H1 (cell line): ENCODE data around the gene RNF212. TPM values are rescaled to one million over a fixed set of nuclear protein-coding genes. Genes with fewer than 3 reads are reported as not detected.
"Not testable (repeated sequence)": the region's sequence is repeated elsewhere in the genome, so short reads cannot be mapped to it uniquely, and the experiment has no call there.

Source experiments
- CTCF ChIA-PET: fragments of 300-600 bp; sonication (Branson Sonifier 250); formaldehyde crosslinking; loops from one replicate; lab custom pipeline; 2021; ENCODE audit not compliant: partially characterized antibody; lab: Charles Lee
- POLR2A ChIA-PET: fragments of 300-600 bp; sonication (Branson Sonifier 250); formaldehyde crosslinking; loops from one replicate; lab custom pipeline; 2021; ENCODE audit warnings: inconsistent platforms; ENCODE audit not compliant: partially characterized antibody; lab: Charles Lee
- DNase-seq, 2 experiments: peaks; one replicate each; pipeline versions ENCODE4 v3.0.0 to v3.0.0-alpha.2; 2010 to 2022; ENCODE audit warnings: low spot score in 2 of 2, low read depth in 1 of 2, mixed read lengths in 1 of 2
- FAIRE-seq: peaks from 2 replicates; lab custom pipeline; 2011; peaks lifted over from hg19 to GRCh38; lab: Jason Lieb, UNC
- H2AFZ ChIP-seq: 2 replicates; pipeline ENCODE4 v1.8.1; 2012; ENCODE audit warnings: low read length, inconsistent platforms
- H2AK5ac ChIP-seq: 2 replicates; pipeline ENCODE4 v1.6.1; 2013; ENCODE audit warnings: low read depth, low read length
- H2BK120ac ChIP-seq: replicated peaks from 2 replicates; pipeline ENCODE3; 2013; ENCODE audit warnings: low read depth, low read length, inconsistent platforms
- H2BK12ac ChIP-seq: 2 replicates; pipeline ENCODE4 v1.6.1; 2013; ENCODE audit warnings: low read depth, low read length
- H2BK15ac ChIP-seq: 2 replicates; pipeline ENCODE4 v1.6.1; 2013; ENCODE audit warnings: low read length
- H2BK20ac ChIP-seq: 2 replicates; pipeline ENCODE4 v1.6.1; 2013; ENCODE audit warnings: low read length
- H2BK5ac ChIP-seq: 2 replicates; pipeline ENCODE4 v1.6.1; 2013; ENCODE audit warnings: low read depth, low read length
- H3K14ac ChIP-seq: 2 replicates; pipeline ENCODE4 v1.6.1; 2013; ENCODE audit warnings: inconsistent platforms; ENCODE audit not compliant: insufficient read length
- H3K18ac ChIP-seq: 2 replicates; pipeline ENCODE4 v1.6.1; 2013; ENCODE audit warnings: low read length; ENCODE audit errors: extremely low read depth
- H3K23ac ChIP-seq: 2 replicates; pipeline ENCODE4 v1.6.1; 2013; ENCODE audit warnings: inconsistent platforms; ENCODE audit not compliant: insufficient read length
- H3K23me2 ChIP-seq: 2 replicates; pipeline ENCODE4 v1.6.1; 2013; ENCODE audit warnings: low read depth, low read length
- H3K27ac ChIP-seq: 2 replicates; pipeline ENCODE4 v1.6.1; 2011; ENCODE audit warnings: low read depth, low read length, inconsistent platforms
- H3K27me3 ChIP-seq, 4 experiments: replicated peaks in 1 of 4; 1 replicate in 1 of 4; 2 replicates in 3 of 4; pipeline versions ENCODE4 v1.6.1 to v1.8.1; 2011 to 2013; ENCODE audit warnings: low read length in 3 of 4, mild to moderate bottlenecking in 3 of 4, inconsistent platforms in 2 of 4, mixed read lengths in 2 of 4, moderate library complexity in 1 of 4; ENCODE audit not compliant: control insufficient read depth in 3 of 4, insufficient read depth in 3 of 4; ENCODE audit errors: extremely low read depth in 1 of 4
- H3K36me3 ChIP-seq, 4 experiments: 2 replicates each; pipeline versions ENCODE4 v1.6.1 to v1.8.1; 2011 to 2013; ENCODE audit warnings: mild to moderate bottlenecking in 4 of 4, low read length in 3 of 4, moderate library complexity in 2 of 4, control low read depth in 1 of 4, inconsistent platforms in 1 of 4; ENCODE audit not compliant: insufficient read depth in 4 of 4, control insufficient read depth in 2 of 4
- H3K4ac ChIP-seq: replicated peaks from 2 replicates; pipeline ENCODE3; 2013; ENCODE audit warnings: low read length, low read depth, mixed read lengths, inconsistent platforms; ENCODE audit not compliant: insufficient read length
- H3K4me1 ChIP-seq, 4 experiments: replicated peaks in 1 of 4; 1 replicate in 1 of 4; 2 replicates in 3 of 4; pipeline versions ENCODE4 v1.6.1 to v1.8.1; 2011 to 2013; ENCODE audit warnings: low read length in 3 of 4, inconsistent platforms in 2 of 4, mixed read lengths in 1 of 4; ENCODE audit not compliant: insufficient read depth in 4 of 4, control insufficient read depth in 3 of 4
- H3K4me2 ChIP-seq, 2 experiments: 2 replicates each; pipeline versions ENCODE4 v1.6.1 to v1.8.1; 2011 to 2013; ENCODE audit warnings: low read depth in 2 of 2, low read length in 2 of 2, control low read depth in 1 of 2, inconsistent platforms in 1 of 2, mild to moderate bottlenecking in 1 of 2; ENCODE audit not compliant: insufficient read depth in 1 of 2
- H3K4me3 ChIP-seq, 4 experiments: fragments of 200-600, 300-600 bp in 1 of 4; sonication (generic), shearing (Covaris generic), sonication (Bioruptor Twin) in 1 of 4; 2 replicates each; pipeline versions ENCODE4 v1.5.1 to v1.8.1; 2011 to 2016; ENCODE audit warnings: low read length in 4 of 4, low read depth in 3 of 4, control low read depth in 2 of 4, inconsistent platforms in 2 of 4, mild to moderate bottlenecking in 2 of 4, mixed read lengths in 1 of 4, moderate library complexity in 1 of 4; ENCODE audit not compliant: insufficient read depth in 2 of 4; ENCODE audit errors: extremely low read depth in 1 of 4
- H3K56ac ChIP-seq: replicated peaks from 2 replicates; pipeline ENCODE3; 2013; ENCODE audit warnings: low read depth, mild to moderate bottlenecking, mixed read lengths, low read length, inconsistent platforms; ENCODE audit not compliant: insufficient read length
- H3K79me1 ChIP-seq: 2 replicates; pipeline ENCODE4 v1.6.1; 2013; ENCODE audit warnings: low read depth, low read length, control low read depth
- H3K79me2 ChIP-seq, 2 experiments: 2 replicates each; pipeline versions ENCODE4 v1.6.1 to v1.8.1; 2012 to 2013; ENCODE audit warnings: low read length in 2 of 2, mild to moderate bottlenecking in 2 of 2, inconsistent platforms in 1 of 2; ENCODE audit not compliant: insufficient read depth in 2 of 2, control insufficient read depth in 1 of 2
- H3K9ac ChIP-seq, 4 experiments: replicated peaks in 1 of 4; 1 replicate in 1 of 4; 2 replicates in 3 of 4; pipeline versions ENCODE4 v1.6.1 to v1.8.1; 2011 to 2013; ENCODE audit warnings: low read depth in 3 of 4, low read length in 3 of 4, control low read depth in 2 of 4, mild to moderate bottlenecking in 2 of 4, moderate library complexity in 2 of 4, inconsistent platforms in 1 of 4; ENCODE audit errors: extremely low read depth in 1 of 4
- H3K9me3 ChIP-seq, 2 experiments: 2 replicates each; pipeline versions ENCODE4 v1.6.1 to v1.8.1; 2012 to 2013; ENCODE audit warnings: mild to moderate bottlenecking in 2 of 2, moderate library complexity in 2 of 2, control low read depth in 1 of 2, inconsistent platforms in 1 of 2, low read depth in 1 of 2, low read length in 1 of 2, mixed read lengths in 1 of 2; ENCODE audit not compliant: insufficient read depth in 2 of 2
- H4K20me1 ChIP-seq, 2 experiments: replicated peaks in 1 of 2; 2 replicates each; pipeline versions ENCODE3 to v1.8.1; 2011 to 2013; ENCODE audit warnings: inconsistent platforms in 2 of 2, low read length in 2 of 2, mild to moderate bottlenecking in 1 of 2; ENCODE audit not compliant: insufficient read depth in 2 of 2, control insufficient read depth in 1 of 2
- H4K5ac ChIP-seq: 2 replicates; pipeline ENCODE4 v1.6.1; 2013; ENCODE audit warnings: low read length, low read depth, mixed read lengths, inconsistent platforms; ENCODE audit not compliant: insufficient read length
- H4K8ac ChIP-seq: 2 replicates; pipeline ENCODE4 v1.8.0; 2013; ENCODE audit warnings: mild to moderate bottlenecking, moderate library complexity, low read length, inconsistent platforms; ENCODE audit not compliant: insufficient read depth; ENCODE audit errors: extremely low read depth
- H4K91ac ChIP-seq: replicated peaks from 2 replicates; pipeline ENCODE3; 2013; ENCODE audit warnings: low read length, mixed read lengths, inconsistent platforms; ENCODE audit not compliant: insufficient read length
- WGBS, 2 experiments: shearing (Covaris generic) in 1 of 2; methylation state at CpG; one replicate each; pipeline versions ENCODE4 v1.1.6 to v1.1.7; 2013 to 2015; ENCODE audit warnings: low lambda C conversion rate in 2 of 2, mixed read lengths in 2 of 2, inconsistent platforms in 1 of 2, low coverage in 1 of 2, missing lambda C conversion rate in 1 of 2; ENCODE audit not compliant: insufficient replicate concordance in 2 of 2, insufficient coverage in 1 of 2, insufficient read length in 1 of 2; ENCODE audit errors: extremely low coverage in 1 of 2, missing lambda C conversion rate in 1 of 2; 5-methylcytosine and 5-hydroxymethylcytosine counted together
- polyA plus RNA-seq, 7 experiments: library from polyadenylated mRNA; depleted of rRNA in 3 of 7; stranded (reverse) in 5 of 7; unstranded in 2 of 7; fragments of >200 nt in 5 of 7; fragments of 200-250 nt in 2 of 7; gene quantifications; 1 replicate in 5 of 7; 2 replicates in 1 of 7; 4 replicates in 1 of 7; pipeline versions ENCODE4 v1.2.1 to v1.2.3, GENCODE V29; 2011 to 2013; ENCODE audit warnings: missing spikeins in 2 of 7, mixed read lengths in 2 of 7
- total RNA-seq: library from RNA; stranded (reverse); fragmentation: NEBNext Ultra II Directional; extraction: Animal tissue kit (Norgen Biotek cat#: 25700); gene quantifications from 2 replicates; pipeline ENCODE4 v1.2.1, GENCODE V29; 2021

The RNF212 gene
- total and polyA plus RNA-seq, 2 of the 8 experiments (the other 6 are each of a cell fraction or from before 2014, with no cell fraction given), result 3.4 to 5.4 TPM

DNA sequence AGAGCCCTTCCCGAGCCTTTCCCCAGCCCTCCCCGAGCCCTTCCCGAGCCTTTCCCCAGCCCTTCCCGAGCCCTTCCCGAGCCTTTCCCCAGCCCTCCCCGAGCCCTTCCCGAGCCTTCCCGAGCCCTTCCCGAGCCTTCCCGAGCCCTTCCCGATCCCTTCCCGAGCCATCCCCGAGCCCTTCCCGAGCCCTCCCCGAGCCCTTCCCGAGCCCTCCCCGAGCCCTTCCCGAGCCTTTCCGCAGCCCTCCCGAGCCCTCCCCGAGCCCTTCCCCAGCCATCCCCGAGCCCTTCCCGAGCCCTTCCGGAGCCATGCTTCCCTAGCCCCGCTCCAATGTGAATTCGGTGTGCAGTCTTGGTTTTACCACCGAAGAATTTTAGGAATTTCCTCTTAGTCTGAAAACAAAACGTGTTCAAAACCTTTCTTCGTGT lies 66.8 kb downstream of the RNF212 start:
- H3K56ac ChIP-seq, FAIRE-seq, H3K36me3 ChIP-seq, H2AFZ ChIP-seq, H4K91ac ChIP-seq, H2BK12ac ChIP-seq, H3K4me2 ChIP-seq, H3K9ac ChIP-seq, H3K14ac ChIP-seq, H3K4ac ChIP-seq, H2BK20ac ChIP-seq, H4K20me1 ChIP-seq, H3K23ac ChIP-seq, H2BK5ac ChIP-seq, H3K27ac ChIP-seq, H3K79me2 ChIP-seq, H2BK120ac ChIP-seq, H3K18ac ChIP-seq, H4K5ac ChIP-seq, H3K27me3 ChIP-seq, H3K9me3 ChIP-seq, H3K4me3 ChIP-seq, H4K8ac ChIP-seq, H2BK15ac ChIP-seq, H2AK5ac ChIP-seq, POLR2A ChIA-PET, H3K79me1 ChIP-seq: not testable (repeated sequence)
- DNase-seq, result peak in 1 of 2 experiments; percentile 67
- H3K4me1 ChIP-seq, result peaks cover 0 to 14% (median 9%) of the 10 kb centered on the region in 4 experiments; a peak in 6 of 7 replicates
- 69% methylated on average over 12 of the region's 29 CpGs; no CpG with 5 or more reads in 1 of the 2 experiments for WGBS, 2 experiments
- CTCF ChIA-PET, result interaction anchor here (1.0 kb wide), 1 partner anchor 27 kb away, joined by 4 read pairs; no protein-coding TSS in a partner anchor
- H3K23me2 ChIP-seq, result peaks cover 12% of the 10 kb centered on the region
